CD4-positive, CD25-positive, alpha-beta regulatory T cell (primary cell): ENCODE measurements around the gene SAMD4A. TPM values are rescaled to one million over a fixed set of nuclear protein-coding genes. Genes with fewer than 3 reads are reported as not detected.

Experiments used
- ATAC-seq, 2 donors: fragments of 150-1000 bp; cut with Tn5 transposase; one replicate each; pipeline ENCODE4 v1.10.0; 2021; ENCODE audit warnings: low read depth in 2 of 2, moderate number of reproducible peaks in 2 of 2, moderate library complexity in 1 of 2
- DNase-seq, 3 donors: peaks; one replicate each; pipeline versions ENCODE4 v3.0.0 to v3.0.0-alpha.2; 2012 to 2022; ENCODE audit warnings: mixed read lengths in 1 of 3
- H3K27ac ChIP-seq: one replicate; pipeline ENCODE4 v1.7.0; 2013; ENCODE audit warnings: mild to moderate bottlenecking, low read length; ENCODE audit not compliant: insufficient read depth, poor library complexity, severe bottlenecking
- H3K27me3 ChIP-seq: one replicate; pipeline ENCODE4 v1.7.0; 2013; ENCODE audit warnings: low read length; ENCODE audit not compliant: control insufficient read depth, insufficient read depth
- H3K36me3 ChIP-seq: one replicate; pipeline ENCODE4 v1.7.0; 2013; ENCODE audit warnings: mild to moderate bottlenecking, low read length, moderate library complexity; ENCODE audit not compliant: control insufficient read depth, insufficient read depth
- H3K4me1 ChIP-seq: 2 replicates; pipeline ENCODE4 v1.7.0; 2013; ENCODE audit warnings: mild to moderate bottlenecking, low read length; ENCODE audit not compliant: insufficient read depth, control insufficient read depth, poor library complexity, severe bottlenecking
- H3K4me3 ChIP-seq: one replicate; pipeline ENCODE4 v1.7.0; 2013; ENCODE audit warnings: low read depth, mild to moderate bottlenecking, low read length, moderate library complexity
- H3K9me3 ChIP-seq, 2 experiments: 1 replicate in 1 of 2; 2 replicates in 1 of 2; pipeline ENCODE4 v1.7.0; 2013; ENCODE audit warnings: low read length in 2 of 2, mild to moderate bottlenecking in 1 of 2, moderate library complexity in 1 of 2; ENCODE audit not compliant: control insufficient read depth in 2 of 2
- H3K27ac Mint-ChIP-seq, 3 donors: one replicate each; pipeline ENCODE4 v1.8.0; 2020 to 2022; ENCODE audit warnings: mild to moderate bottlenecking in 3 of 3, mixed read lengths in 3 of 3, moderate library complexity in 2 of 3
- H3K27me3 Mint-ChIP-seq: one replicate; pipeline ENCODE4 v1.8.0; 2022; ENCODE audit warnings: mild to moderate bottlenecking, mixed read lengths
- H3K36me3 Mint-ChIP-seq: one replicate; pipeline ENCODE4 v1.8.0; 2020; ENCODE audit warnings: mixed read lengths
- H3K4me1 Mint-ChIP-seq, 4 donors: one replicate each; pipeline ENCODE4 v1.8.0; 2020 to 2022; ENCODE audit warnings: mixed read lengths in 4 of 4, mild to moderate bottlenecking in 1 of 4
- H3K4me3 Mint-ChIP-seq, 4 donors: one replicate each; pipeline ENCODE4 v1.8.0; 2020 to 2022; ENCODE audit warnings: mild to moderate bottlenecking in 4 of 4, mixed read lengths in 4 of 4, moderate library complexity in 3 of 4
- H3K9me3 Mint-ChIP-seq, 7 donors: one replicate each; pipeline ENCODE4 v1.8.0; 2020 to 2022; ENCODE audit warnings: mixed read lengths in 7 of 7, mild to moderate bottlenecking in 3 of 7, moderate library complexity in 2 of 7
- polyA plus RNA-seq, 4 donors: library from polyadenylated mRNA; unstranded; fragments of 300-500 nt; fragmentation: Illumina TruSeq; gene quantifications; one replicate each; pipeline ENCODE4 v1.2.3, GENCODE V29; 2021
- total RNA-seq: library from RNA; stranded (reverse); gene quantifications from one replicate; pipeline ENCODE4 v1.2.3, GENCODE V29; 2022

The SAMD4A gene
- total and polyA plus RNA-seq, 5 donors from 2014 or later = 0.05 to 7.9 (median 0.13) TPM; not detected in 1

DNA sequence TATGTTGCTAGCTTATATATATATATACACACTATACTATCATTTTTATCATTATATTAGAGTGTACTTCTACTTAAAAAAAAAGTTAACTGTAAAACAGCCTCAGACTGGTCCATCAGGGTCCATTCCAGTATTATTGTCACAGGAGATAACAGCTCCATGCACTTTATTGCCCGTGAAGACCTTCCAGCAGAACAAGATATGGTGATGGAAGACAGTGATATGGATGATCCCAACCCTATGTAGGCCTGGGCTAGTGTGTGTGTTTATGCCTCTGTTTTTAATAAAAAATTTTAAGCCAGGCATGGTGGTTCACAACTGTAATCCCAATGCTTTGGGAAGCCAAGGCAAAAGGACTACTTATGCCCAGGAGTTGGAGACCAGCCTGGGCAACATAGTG lies 249.5 kb downstream of the SAMD4A start:
- DNase-seq = no peak
- Histone ChIP-seq H3K4me3 (no peak overlapping the region), H3K27me3 (no peaks in the 10 kb centered on the region), H3K27ac (no peak overlapping the region), H3K36me3 (no peaks in the 10 kb centered on the region), H3K9me3 (no peaks in the 10 kb centered on the region), H3K4me1 (no peaks in the 10 kb centered on the region)
- Mint-ChIP-seq H3K27ac (no peak overlapping the region), H3K27me3 (peaks cover 15% of the 10 kb centered on the region), H3K9me3 (peaks cover 0 to 2% (median 0%) of the 10 kb centered on the region in 7 donors), H3K4me1 (no peaks in the 10 kb centered on the region), H3K4me3 (no peak overlapping the region), H3K36me3 (no peaks in the 10 kb centered on the region)
- no peak for ATAC-seq

DNA sequence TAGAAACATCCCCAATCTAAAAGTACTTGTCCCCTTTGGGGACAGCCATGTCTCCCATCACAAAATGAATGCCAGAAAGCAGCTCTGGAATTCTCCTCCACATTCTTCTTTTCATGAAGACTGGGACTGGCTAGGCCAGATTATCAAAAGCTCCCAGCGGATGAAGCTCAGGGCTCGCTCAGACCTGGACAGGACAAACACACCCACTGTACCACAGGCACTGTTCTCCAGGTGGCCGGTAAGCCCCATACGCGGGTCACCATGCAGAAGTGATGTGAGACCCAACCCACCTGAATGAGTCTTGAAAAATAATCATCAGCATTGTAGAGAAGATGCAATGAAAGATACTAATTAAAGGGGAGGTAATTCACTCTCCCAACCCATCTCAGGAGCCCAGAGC lies 250.6 kb downstream of the SAMD4A start:
- DNase-seq (no peak), ATAC-seq (no peak)
- Histone ChIP-seq H3K4me3 (no peak overlapping the region), H3K36me3 (no peaks in the 10 kb centered on the region), H3K27me3 (peaks cover 2% of the 10 kb centered on the region), H3K27ac (no peak overlapping the region), H3K9me3 (no peaks in the 10 kb centered on the region), H3K4me1 (no peaks in the 10 kb centered on the region)
- peaks cover 16% of the 10 kb centered on the region for H3K27me3 Mint-ChIP-seq
- H3K27ac Mint-ChIP-seq = no peak overlapping the region
- H3K4me3 Mint-ChIP-seq = no peak overlapping the region
- peaks cover 0 to 5% (median 0%) of the 10 kb centered on the region in 7 donors for H3K9me3 Mint-ChIP-seq
- no peaks in the 10 kb centered on the region for H3K4me1 Mint-ChIP-seq
- no peaks in the 10 kb centered on the region for H3K36me3 Mint-ChIP-seq

DNA sequence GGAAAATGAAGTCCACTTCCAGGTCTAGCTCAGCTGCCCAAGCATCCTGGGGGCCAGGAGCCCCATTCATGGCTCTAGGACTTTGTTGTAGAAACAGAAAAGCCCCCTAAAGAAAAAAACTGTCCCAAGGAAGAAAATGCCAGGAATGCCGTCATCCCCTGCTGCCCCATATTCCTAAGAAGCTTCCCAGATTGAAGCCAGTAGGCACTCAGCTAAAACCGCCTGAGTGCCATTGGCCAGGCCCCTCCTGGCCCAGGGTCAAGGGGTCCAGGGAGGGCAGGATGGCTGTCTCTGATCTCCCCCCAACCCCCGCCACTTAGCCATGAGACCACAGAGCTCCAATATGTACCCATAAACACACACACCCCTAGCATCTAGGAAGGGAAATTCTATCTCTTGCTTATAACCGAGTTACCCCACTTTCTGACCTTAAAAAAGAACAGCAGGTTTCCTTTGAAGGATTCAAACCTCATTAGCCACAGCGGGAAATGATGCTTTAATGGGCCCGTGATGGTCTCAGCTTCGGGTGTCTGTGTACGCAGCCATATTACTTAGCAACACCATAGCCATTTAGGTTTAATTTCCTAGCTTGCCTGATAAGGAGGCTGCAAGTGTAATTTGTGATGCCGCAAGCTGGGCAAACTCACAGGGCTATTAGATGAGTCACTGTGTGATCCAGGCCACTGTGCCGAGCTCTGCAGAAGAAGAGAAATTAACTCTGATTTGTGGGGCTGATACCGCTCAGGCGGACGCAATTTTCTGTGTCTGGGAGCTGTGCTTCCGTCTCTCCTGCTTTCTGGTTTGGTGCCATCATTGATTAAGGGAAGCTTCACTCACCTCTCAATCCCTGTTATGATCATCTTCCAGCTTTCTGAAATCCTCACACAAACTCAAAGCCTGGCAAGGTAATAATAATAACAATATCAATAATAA lies 251.5 kb downstream of the SAMD4A start:
- Histone ChIP-seq H3K4me3 (no peak overlapping the region), H3K36me3 (no peaks in the 10 kb centered on the region), H3K9me3 (peaks cover 2 to 7% of the 10 kb centered on the region in 2 experiments), H3K27ac (no peak overlapping the region), H3K4me1 (no peaks in the 10 kb centered on the region), H3K27me3 (peaks cover 2% of the 10 kb centered on the region)
- peaks cover 0 to 7% (median 0%) of the 10 kb centered on the region in 7 donors for H3K9me3 Mint-ChIP-seq
- no peak overlapping the region for H3K4me3 Mint-ChIP-seq
- DNase-seq (no peak), ATAC-seq (no peak)
- no peaks in the 10 kb centered on the region for H3K36me3 Mint-ChIP-seq
- H3K27me3 Mint-ChIP-seq = peaks cover 14% of the 10 kb centered on the region
- H3K4me1 Mint-ChIP-seq = no peaks in the 10 kb centered on the region
- H3K27ac Mint-ChIP-seq = no peak overlapping the region

DNA sequence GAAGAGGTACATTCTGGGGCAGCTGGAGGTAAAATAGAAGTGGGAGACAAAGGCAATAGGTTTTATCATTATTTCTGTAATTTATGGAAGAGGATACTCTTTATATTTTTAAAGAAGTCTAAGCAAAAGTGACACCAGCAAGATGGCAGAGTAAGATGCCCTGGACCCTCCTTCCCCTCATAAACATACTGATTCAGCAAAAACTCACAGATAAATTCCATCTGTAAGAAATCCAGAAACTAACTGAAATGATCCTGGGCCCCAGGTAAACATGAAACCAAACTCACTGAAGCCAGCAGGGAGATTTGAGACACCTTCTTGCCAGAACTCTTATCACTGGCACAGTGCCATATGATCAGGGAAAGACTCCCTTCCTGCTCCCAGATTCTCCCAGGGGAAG lies 255.8 kb downstream of the SAMD4A start:
- Mint-ChIP-seq H3K9me3 (peaks cover 0 to 35% (median 14%) of the 10 kb centered on the region in 7 donors), H3K4me3 (no peak overlapping the region), H3K27ac (no peak overlapping the region), H3K27me3 (peaks cover 12% of the 10 kb centered on the region), H3K36me3 (no peaks in the 10 kb centered on the region), H3K4me1 (peaks cover 0 to 2% (median 0%) of the 10 kb centered on the region in 4 donors)
- ATAC-seq = no peak
- Histone ChIP-seq H3K9me3 (peaks cover 12 to 21% of the 10 kb centered on the region in 2 experiments), H3K27ac (no peak overlapping the region), H3K27me3 (peaks cover 2% of the 10 kb centered on the region), H3K36me3 (no peaks in the 10 kb centered on the region), H3K4me3 (no peak overlapping the region), H3K4me1 (no peaks in the 10 kb centered on the region)
- DNase-seq = no peak

DNA sequence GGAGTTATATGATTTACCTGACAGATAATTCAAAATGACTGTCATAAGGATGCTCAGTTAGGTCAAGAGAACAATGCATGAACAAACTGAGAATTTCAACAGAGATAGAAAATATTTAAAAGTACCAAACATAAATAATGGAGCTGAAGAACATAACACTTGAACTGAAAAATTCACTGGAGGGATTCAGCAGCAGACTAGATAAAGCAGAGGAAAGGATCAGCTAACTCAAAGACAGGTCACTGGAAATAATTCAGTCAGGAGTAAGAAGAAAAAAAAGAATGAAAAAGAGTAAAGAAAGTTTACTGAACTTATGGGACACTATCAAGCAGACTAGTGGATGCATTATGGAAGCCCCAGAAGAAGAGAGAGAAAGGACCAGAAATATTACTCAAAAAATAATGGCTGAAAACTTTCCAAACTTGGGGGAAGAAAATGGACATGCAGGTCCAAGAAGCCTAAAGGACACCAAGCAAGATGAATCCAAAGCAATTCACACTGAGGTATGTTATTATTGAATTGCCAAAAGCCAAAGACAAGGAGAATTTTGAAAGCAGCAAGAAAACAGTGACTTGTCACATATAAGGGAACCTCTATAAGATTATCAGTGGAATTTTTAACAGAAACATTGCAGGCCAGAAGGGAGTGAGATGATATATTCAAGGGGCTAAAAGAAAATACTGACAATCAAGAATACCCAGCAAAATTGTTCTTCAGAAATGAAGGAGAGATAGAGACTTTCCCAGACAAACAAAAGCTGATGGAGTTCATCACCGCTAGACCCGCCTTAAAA lies 257.0 kb downstream of the SAMD4A start:
- no peak overlapping the region for H3K27ac Mint-ChIP-seq
- no peak for DNase-seq
- H3K4me3 Mint-ChIP-seq = no peak overlapping the region
- peaks cover 12% of the 10 kb centered on the region for H3K27me3 Mint-ChIP-seq
- no peak for ATAC-seq
- H3K36me3 ChIP-seq = no peaks in the 10 kb centered on the region
- no peaks in the 10 kb centered on the region for H3K36me3 Mint-ChIP-seq
- no peaks in the 10 kb centered on the region for H3K4me1 ChIP-seq
- H3K4me3 ChIP-seq = no peak overlapping the region
- no peak overlapping the region for H3K27ac ChIP-seq
- peaks cover 0 to 35% (median 14%) of the 10 kb centered on the region in 7 donors for H3K9me3 Mint-ChIP-seq
- H3K9me3 ChIP-seq = peaks cover 12 to 21% of the 10 kb centered on the region in 2 experiments
- peaks cover 2% of the 10 kb centered on the region for H3K27me3 ChIP-seq
- H3K4me1 Mint-ChIP-seq = peaks cover 0 to 2% (median 0%) of the 10 kb centered on the region in 4 donors

DNA sequence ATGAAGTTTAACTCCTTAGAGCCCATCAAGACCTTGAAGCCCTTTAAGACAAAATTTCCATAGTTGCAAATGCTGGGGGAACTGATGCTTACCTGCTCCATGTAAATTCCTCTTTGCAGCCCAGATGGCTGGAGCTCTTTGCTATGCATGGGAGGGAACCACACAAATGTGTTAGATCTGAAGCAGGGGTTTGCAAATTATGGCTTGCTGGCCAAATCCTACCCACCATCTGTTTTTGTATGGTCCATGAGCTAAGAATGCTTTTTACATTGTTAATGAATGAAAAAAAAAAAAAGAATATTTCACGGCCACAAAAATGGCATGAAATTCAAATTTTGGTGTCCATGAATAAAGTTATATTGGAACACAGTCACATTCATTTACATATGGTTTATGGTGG lies 261.1 kb downstream of the SAMD4A start:
- H3K27me3 ChIP-seq = no peaks in the 10 kb centered on the region
- Mint-ChIP-seq H3K4me3 (no peak overlapping the region), H3K36me3 (peaks cover 5% of the 10 kb centered on the region), H3K4me1 (peaks cover 0 to 2% (median 0%) of the 10 kb centered on the region in 4 donors), H3K9me3 (peaks cover 0 to 34% (median 14%) of the 10 kb centered on the region in 7 donors), H3K27ac (no peak overlapping the region), H3K27me3 (peaks cover 8% of the 10 kb centered on the region)
- DNase-seq (no peak), ATAC-seq (no peak)
- H3K4me3 ChIP-seq = no peak overlapping the region
- H3K27ac ChIP-seq = no peak overlapping the region
- H3K4me1 ChIP-seq = no peaks in the 10 kb centered on the region
- peaks cover 12 to 18% of the 10 kb centered on the region in 2 experiments for H3K9me3 ChIP-seq
- no peaks in the 10 kb centered on the region for H3K36me3 ChIP-seq

DNA sequence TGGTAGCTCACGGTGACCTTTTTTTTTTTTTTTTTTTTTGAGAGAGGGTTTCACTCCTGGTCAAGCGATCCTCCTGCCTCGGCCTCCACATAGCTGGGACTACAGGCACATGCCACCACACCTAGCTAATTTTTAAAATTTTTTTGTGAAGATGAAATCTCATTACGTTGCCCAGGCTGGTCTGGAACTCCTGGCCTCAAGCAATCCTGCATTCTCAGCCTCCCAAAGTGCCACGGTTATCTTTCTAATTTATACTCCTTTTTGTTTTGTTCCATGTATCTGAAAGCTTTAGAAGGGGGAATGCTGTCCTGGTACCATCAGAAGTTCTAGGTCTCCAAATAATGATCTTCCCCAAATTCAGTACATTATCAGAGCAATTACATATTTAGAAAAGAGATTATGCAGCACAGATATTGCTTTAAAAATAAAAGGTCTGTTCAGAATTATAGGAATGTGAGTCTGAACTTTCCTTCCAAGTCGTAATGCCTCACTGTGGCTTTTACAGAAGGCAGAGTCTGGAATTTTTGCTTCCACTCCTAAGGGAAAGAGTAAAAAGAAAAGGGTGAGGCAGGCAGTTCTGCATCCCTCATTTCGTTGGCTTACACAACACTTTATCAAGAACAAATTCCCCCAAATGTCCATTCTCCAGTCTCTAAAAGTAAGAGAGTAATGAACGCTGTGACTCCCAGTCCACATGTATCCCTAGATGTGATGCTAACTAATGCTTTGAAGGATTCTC lies 262.7 kb downstream of the SAMD4A start:
- Histone ChIP-seq H3K4me3 (no peak overlapping the region), H3K36me3 (no peaks in the 10 kb centered on the region), H3K27me3 (no peaks in the 10 kb centered on the region), H3K27ac (no peak overlapping the region), H3K9me3 (peaks cover 3 to 5% of the 10 kb centered on the region in 2 experiments), H3K4me1 (no peaks in the 10 kb centered on the region)
- DNase-seq (no peak), ATAC-seq (no peak)
- H3K36me3 Mint-ChIP-seq = peaks cover 5% of the 10 kb centered on the region
- peaks cover 0 to 2% (median 0%) of the 10 kb centered on the region in 4 donors for H3K4me1 Mint-ChIP-seq
- H3K9me3 Mint-ChIP-seq = peaks cover 0 to 25% (median 10%) of the 10 kb centered on the region in 7 donors
- no peak overlapping the region for H3K27ac Mint-ChIP-seq
- H3K4me3 Mint-ChIP-seq = no peak overlapping the region
- peaks cover 8% of the 10 kb centered on the region for H3K27me3 Mint-ChIP-seq
